ENCODE data around the gene ARHGAP27. TPM values are rescaled to one million over a fixed set of nuclear protein-coding genes. Genes with fewer than 3 reads are reported as not detected.

ARHGAP27 gene
- total and polyA plus RNA-seq, 11 donors = 16.3 to 39.4 (median 25.3) TPM

- 79 to 91% (median 83%) methylated on average over 3 of the region's 3 CpGs for WGBS, 4 donors
- TF ChIP-seq CTCF (IDR thresholded peaks at IDR 0.05) (no peak), POLR2A (IDR thresholded peaks at IDR 0.05) (no peak)
- no peak overlapping the region for H3K4me3 ChIP-seq
- H3K36me3 ChIP-seq = no peaks in the 10 kb centered on the region
- no peaks in the 10 kb centered on the region for H3K9me3 ChIP-seq
- DNase-seq = no peak
- intact Hi-C loops (cut with DNase I) = loop anchor here in 1 of 10 donors (5.0 kb wide), 1 partner anchor 36 kb away; no protein-coding TSS in a partner anchor
- peaks cover 0 to 5% (median 0%) of the 10 kb centered on the region in 12 donors for H3K4me1 ChIP-seq
- ATAC-seq = no peak
- H3K27me3 ChIP-seq = no peaks in the 10 kb centered on the region
- H3K27ac ChIP-seq = no peak overlapping the region
These were observed 69.2 kb downstream of the ARHGAP27 start for GRCh38 chr17:45363498-45363897.

GRCh38 chr17:45361976-45362375 lies 70.7 kb downstream of the ARHGAP27 start:
- Histone ChIP-seq H3K27me3 (no peaks in the 10 kb centered on the region), H3K36me3 (no peaks in the 10 kb centered on the region), H3K9me3 (no peaks in the 10 kb centered on the region), H3K27ac (no peak overlapping the region), H3K4me1 (peaks cover 0 to 5% (median 0%) of the 10 kb centered on the region in 12 donors), H3K4me3 (no peak overlapping the region)
- WGBS, 4 donors = 78 to 82% (median 81%) methylated on average over 4 of the region's 4 CpGs
- TF ChIP-seq POLR2A (IDR thresholded peaks at IDR 0.05) = no peak
- no peak for TF ChIP-seq CTCF (IDR thresholded peaks at IDR 0.05)
- intact Hi-C loops (cut with DNase I) = loop anchor here in 1 of 10 donors (5.0 kb wide), 1 partner anchor 35 kb away; no protein-coding TSS in a partner anchor
- DNase-seq (no peak), ATAC-seq (no peak)

- Histone ChIP-seq H3K4me3 (no peak overlapping the region), H3K9me3 (no peaks in the 10 kb centered on the region), H3K27ac (no peak overlapping the region), H3K27me3 (no peaks in the 10 kb centered on the region), H3K36me3 (no peaks in the 10 kb centered on the region), H3K4me1 (peaks cover 0 to 5% (median 0%) of the 10 kb centered on the region in 12 donors)
- intact Hi-C loops (cut with DNase I) = loop anchor here in 1 of 10 donors (5.0 kb wide), 1 partner anchor 34 kb away; no protein-coding TSS in a partner anchor
- DNase-seq (no peak), ATAC-seq (no peak)
- WGBS, 4 donors = 82 to 87% (median 85%) methylated on average over 3 of the region's 3 CpGs
- TF ChIP-seq CTCF (IDR thresholded peaks at IDR 0.05) = no peak
- TF ChIP-seq POLR2A (IDR thresholded peaks at IDR 0.05) = no peak
These were observed 71.2 kb downstream of the ARHGAP27 start for GRCh38 chr17:45361451-45361850.

DNA sequence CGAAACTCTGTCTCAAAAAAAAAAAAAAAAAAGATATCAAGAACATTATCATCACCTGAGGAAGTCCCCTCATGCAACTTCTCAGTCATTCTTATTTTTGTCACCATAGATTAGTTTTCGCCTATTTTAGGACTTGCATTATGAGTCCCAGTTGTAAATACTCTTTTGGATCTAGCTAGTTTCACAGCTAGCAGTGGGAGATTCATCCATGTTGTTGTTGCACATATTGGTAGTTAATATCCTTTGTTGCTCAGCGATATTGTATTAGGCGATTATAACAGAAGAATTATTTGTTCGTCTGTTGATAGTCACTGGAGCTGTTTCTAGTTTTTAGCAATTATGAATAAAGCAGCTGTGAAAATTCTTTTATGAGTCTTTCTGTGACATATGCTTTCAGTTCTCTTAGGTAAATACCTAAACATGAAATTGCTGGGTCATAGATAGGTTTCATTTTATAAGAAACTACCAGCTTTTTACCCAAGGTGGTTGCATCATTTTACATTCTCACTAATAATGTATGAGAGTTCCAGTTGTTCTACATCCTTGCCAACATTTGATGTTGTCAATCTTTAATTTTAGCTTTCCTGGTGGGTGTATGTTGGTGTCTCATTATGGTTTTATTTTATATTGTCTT lies 75.2 kb downstream of the ARHGAP27 start:
- H3K4me1 ChIP-seq = no peaks in the 10 kb centered on the region
- no peaks in the 10 kb centered on the region for H3K9me3 ChIP-seq
- intact Hi-C loops (cut with DNase I) = no loop called here
- H3K36me3 ChIP-seq = no peaks in the 10 kb centered on the region
- 88 to 96% (median 94%) methylated on average over 5 of the region's 5 CpGs for WGBS, 4 donors
- H3K27ac ChIP-seq = no peak overlapping the region
- DNase-seq = no peak
- ATAC-seq = no peak
- TF ChIP-seq CTCF (IDR thresholded peaks at IDR 0.05) = no peak
- no peak for TF ChIP-seq POLR2A (IDR thresholded peaks at IDR 0.05)
- H3K4me3 ChIP-seq = no peak overlapping the region
- H3K27me3 ChIP-seq = no peaks in the 10 kb centered on the region
